Caco-2 (cell line): ENCODE data around the gene ATP11C. TPM values are rescaled to one million over a fixed set of nuclear protein-coding genes. Genes with fewer than 3 reads are reported as not detected.

Experiments used
- BruUV-seq: library from RNA; stranded (reverse); fragments of 400-500 nt; replicated peaks from 2 replicates; lab custom pipeline; 2021; lab: Mats Ljungman, UMichigan
- CTCF ChIA-PET: fragments of 300-600 bp; sonication (Branson Sonifier 250); formaldehyde crosslinking; loops from one replicate; lab custom pipeline; 2022; ENCODE audit warnings: antibody characterized with exemption; lab: Charles Lee
- POLR2A ChIA-PET: fragments of 300-600 bp; sonication (Branson Sonifier 250); formaldehyde crosslinking; loops from one replicate; lab custom pipeline; 2022; ENCODE audit warnings: antibody characterized with exemption; lab: Charles Lee
- DNase-seq, 2 experiments: peaks; one replicate each; pipeline versions ENCODE4 v3.0.0 to v3.0.0-alpha.2; 2020 to 2022
- H3K27me3 ChIP-seq: replicated peaks from 2 replicates; pipeline ENCODE4 v1.6.0; 2011; ENCODE audit warnings: low read length; ENCODE audit not compliant: control insufficient read depth, insufficient read depth
- H3K36me3 ChIP-seq: 2 replicates; pipeline ENCODE4 v1.5.1; 2011; ENCODE audit warnings: low read length; ENCODE audit not compliant: control insufficient read depth, insufficient read depth
- H3K4me1 ChIP-seq: fragments of 250-450 bp; sonication (Bioruptor Pico); 2 replicates; pipeline ENCODE4 v1.5.1; 2020; ENCODE audit warnings: mild to moderate bottlenecking
- H3K4me3 ChIP-seq: 2 replicates; pipeline ENCODE4 v1.5.1; 2011; ENCODE audit warnings: low read depth, mild to moderate bottlenecking, control low read depth, low read length
- H3K9me3 ChIP-seq: fragments of 250-450 bp; sonication (Bioruptor Pico); 2 replicates; pipeline ENCODE4 v1.5.1; 2020; ENCODE audit warnings: mild to moderate bottlenecking, moderate library complexity
- H3K27ac Mint-ChIP-seq: one replicate; pipeline ENCODE4 v1.8.0; 2022; ENCODE audit warnings: mixed read lengths; ENCODE audit not compliant: unreplicated experiment
- H3K27me3 Mint-ChIP-seq: one replicate; pipeline ENCODE4 v1.8.0; 2022; ENCODE audit warnings: mixed read lengths; ENCODE audit not compliant: insufficient read depth, unreplicated experiment
- H3K36me3 Mint-ChIP-seq: one replicate; pipeline ENCODE4 v1.8.0; 2022; ENCODE audit warnings: mild to moderate bottlenecking, mixed read lengths; ENCODE audit not compliant: insufficient read depth, unreplicated experiment
- H3K4me1 Mint-ChIP-seq: one replicate; pipeline ENCODE4 v1.8.0; 2022; ENCODE audit warnings: low read depth, mixed read lengths; ENCODE audit not compliant: unreplicated experiment
- H3K4me3 Mint-ChIP-seq: one replicate; pipeline ENCODE4 v1.8.0; 2022; ENCODE audit warnings: mild to moderate bottlenecking, moderate library complexity, mixed read lengths; ENCODE audit not compliant: unreplicated experiment
- H3K9me3 Mint-ChIP-seq: one replicate; pipeline ENCODE4 v1.8.0; 2022; ENCODE audit warnings: mixed read lengths; ENCODE audit not compliant: unreplicated experiment
- intact Hi-C: fragments of 100-400 bp; cut with micrococcal nuclease; formaldehyde crosslinking; loops from one replicate; pipeline ENCODE4 v1.10.0; 2022; ENCODE audit not compliant: unreplicated experiment
- total RNA-seq: library from RNA; stranded (reverse); gene quantifications from 2 replicates; pipeline ENCODE4 v1.2.3, GENCODE V29; 2022
- TF ChIP-seq, protein P1 (sequence below), 2 experiments: fragments of 200-600 bp in 1 of 2; IDR thresholded peaks; 1 replicate in 1 of 2; 2 replicates in 1 of 2; pipeline versions ENCODE4 v1.5.1 to v1.8.0; 2011 to 2022; ENCODE audit warnings: antibody characterized with exemption in 1 of 2, control low read depth in 1 of 2, inconsistent platforms in 1 of 2, low read depth in 1 of 2, low read length in 1 of 2, mild to moderate bottlenecking in 1 of 2, moderate library complexity in 1 of 2; ENCODE audit not compliant: insufficient read depth in 1 of 2, severe bottlenecking in 1 of 2, unreplicated experiment in 1 of 2

Gene ATP11C
- total RNA-seq, 1 experiment from 2014 or later: 12.2 TPM

DNA sequence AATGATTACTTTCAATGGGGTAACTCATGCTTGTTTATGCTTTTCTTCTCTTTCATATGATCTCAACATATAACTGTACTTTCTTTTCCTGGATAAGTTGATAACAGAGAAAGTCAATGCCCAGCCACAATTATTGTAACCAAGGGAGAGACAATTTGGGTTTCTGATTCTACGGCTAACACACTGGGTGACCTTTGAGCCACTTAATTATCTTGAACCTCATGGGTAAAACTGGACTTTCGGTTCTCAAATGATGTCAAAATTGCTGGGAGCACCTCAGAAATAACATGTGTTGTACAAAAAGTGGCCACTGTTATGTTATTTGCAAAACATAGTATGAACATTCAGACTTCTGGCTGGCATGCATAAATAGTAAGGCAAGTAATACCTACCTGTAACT lies 145.3 kb downstream of the ATP11C start:
- CTCF ChIA-PET: no interaction called here
- Mint-ChIP-seq H3K4me3 (no peak overlapping the region), H3K36me3 (peaks cover 9% of the 10 kb centered on the region), H3K9me3 (no peaks in the 10 kb centered on the region), H3K27me3 (no peaks in the 10 kb centered on the region), H3K27ac (no peak overlapping the region), H3K4me1 (no peaks in the 10 kb centered on the region)
- TF ChIP-seq, protein P1, sequence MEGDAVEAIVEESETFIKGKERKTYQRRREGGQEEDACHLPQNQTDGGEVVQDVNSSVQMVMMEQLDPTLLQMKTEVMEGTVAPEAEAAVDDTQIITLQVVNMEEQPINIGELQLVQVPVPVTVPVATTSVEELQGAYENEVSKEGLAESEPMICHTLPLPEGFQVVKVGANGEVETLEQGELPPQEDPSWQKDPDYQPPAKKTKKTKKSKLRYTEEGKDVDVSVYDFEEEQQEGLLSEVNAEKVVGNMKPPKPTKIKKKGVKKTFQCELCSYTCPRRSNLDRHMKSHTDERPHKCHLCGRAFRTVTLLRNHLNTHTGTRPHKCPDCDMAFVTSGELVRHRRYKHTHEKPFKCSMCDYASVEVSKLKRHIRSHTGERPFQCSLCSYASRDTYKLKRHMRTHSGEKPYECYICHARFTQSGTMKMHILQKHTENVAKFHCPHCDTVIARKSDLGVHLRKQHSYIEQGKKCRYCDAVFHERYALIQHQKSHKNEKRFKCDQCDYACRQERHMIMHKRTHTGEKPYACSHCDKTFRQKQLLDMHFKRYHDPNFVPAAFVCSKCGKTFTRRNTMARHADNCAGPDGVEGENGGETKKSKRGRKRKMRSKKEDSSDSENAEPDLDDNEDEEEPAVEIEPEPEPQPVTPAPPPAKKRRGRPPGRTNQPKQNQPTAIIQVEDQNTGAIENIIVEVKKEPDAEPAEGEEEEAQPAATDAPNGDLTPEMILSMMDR (IDR thresholded peaks at IDR 0.05; ENCODE audit: insufficient read depth in 1 of 2, low read depth in 1 of 2, low read length in 1 of 2, severe bottlenecking in 1 of 2, unreplicated experiment in 1 of 2): no peak
- DNase-seq: no peak
- no peaks in the 10 kb centered on the region for H3K9me3 ChIP-seq
- H3K27me3 ChIP-seq: no peaks in the 10 kb centered on the region
- intact Hi-C loops: no loop called here
- BruUV-seq: no TSS peak
- H3K36me3 ChIP-seq: no peaks in the 10 kb centered on the region
- H3K4me3 ChIP-seq: no peak overlapping the region
- H3K4me1 ChIP-seq: no peaks in the 10 kb centered on the region
- POLR2A ChIA-PET: no interaction called here

GRCh38 chrX:139784807-139785206 lies 148.0 kb downstream of the ATP11C start:
- H3K9me3 Mint-ChIP-seq: no peaks in the 10 kb centered on the region
- no peaks in the 10 kb centered on the region for H3K4me1 Mint-ChIP-seq
- Histone ChIP-seq H3K4me3 (no peak overlapping the region), H3K4me1 (no peaks in the 10 kb centered on the region), H3K27me3 (no peaks in the 10 kb centered on the region), H3K36me3 (no peaks in the 10 kb centered on the region), H3K9me3 (no peaks in the 10 kb centered on the region)
- ChIA-PET POLR2A (no interaction called here), CTCF (no interaction called here)
- no peak overlapping the region for H3K4me3 Mint-ChIP-seq
- peaks cover 9% of the 10 kb centered on the region for H3K36me3 Mint-ChIP-seq
- TF ChIP-seq, protein P1 (IDR thresholded peaks at IDR 0.05; ENCODE audit: insufficient read depth in 1 of 2, low read depth in 1 of 2, low read length in 1 of 2, severe bottlenecking in 1 of 2, unreplicated experiment in 1 of 2): no peak
- intact Hi-C loops: no loop called here
- BruUV-seq: no TSS peak
- H3K27ac Mint-ChIP-seq: no peak overlapping the region
- no peak for DNase-seq
- no peaks in the 10 kb centered on the region for H3K27me3 Mint-ChIP-seq

DNA sequence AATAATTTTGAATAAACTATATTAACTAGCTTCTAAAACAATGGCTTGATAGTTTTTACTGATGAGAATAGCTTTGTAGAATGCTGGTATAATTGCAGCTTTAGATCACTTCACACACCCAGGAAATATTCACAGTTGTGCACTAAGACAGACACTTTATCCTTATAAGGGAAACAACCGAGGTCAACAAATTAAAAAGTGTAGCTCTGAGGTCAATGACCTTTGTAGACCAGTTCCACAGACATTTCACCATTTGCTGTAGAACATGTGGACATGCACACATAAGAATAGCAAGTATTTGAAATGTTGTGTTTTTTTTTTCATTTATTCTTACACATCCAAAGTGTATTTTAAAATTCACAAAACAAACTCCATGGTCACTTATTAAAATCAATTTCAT lies 148.9 kb downstream of the ATP11C start:
- Histone ChIP-seq H3K36me3 (no peaks in the 10 kb centered on the region), H3K9me3 (no peaks in the 10 kb centered on the region), H3K27me3 (no peaks in the 10 kb centered on the region), H3K4me3 (no peak overlapping the region), H3K4me1 (no peaks in the 10 kb centered on the region)
- no peak for DNase-seq
- POLR2A ChIA-PET: no interaction called here
- no peaks in the 10 kb centered on the region for H3K27me3 Mint-ChIP-seq
- TF ChIP-seq, protein P1 (IDR thresholded peaks at IDR 0.05; ENCODE audit: insufficient read depth in 1 of 2, low read depth in 1 of 2, low read length in 1 of 2, severe bottlenecking in 1 of 2, unreplicated experiment in 1 of 2): no peak
- H3K27ac Mint-ChIP-seq: no peak overlapping the region
- no peaks in the 10 kb centered on the region for H3K4me1 Mint-ChIP-seq
- H3K36me3 Mint-ChIP-seq: peaks cover 9% of the 10 kb centered on the region
- H3K9me3 Mint-ChIP-seq: no peaks in the 10 kb centered on the region
- intact Hi-C loops: no loop called here
- no TSS peak for BruUV-seq
- no peak overlapping the region for H3K4me3 Mint-ChIP-seq
- CTCF ChIA-PET: no interaction called here
